HG02571 (cell line): ENCODE measurements around the gene SPOUT1.
"Not testable (repeated sequence)": the region's sequence is repeated elsewhere in the genome, so short reads cannot be mapped to it uniquely, and the experiment has no call there.

Experiments
- ATAC-seq: cut with Tn5 transposase; IDR thresholded peaks from one replicate; pipeline ENCODE4 v1.9.1; 2021; ENCODE audit warnings: mild to moderate bottlenecking, moderate library complexity; ENCODE audit not compliant: unreplicated experiment

Gene SPOUT1

GRCh38 chr9:128810873-128811272 is 18.7 kb downstream of the SPOUT1 start:
- ATAC-seq: no peak

- ATAC-seq: no peak
Observed at GRCh38 chr9:128809831-128810230, 19.8 kb downstream of the SPOUT1 start.

- no peak for ATAC-seq
Observed at GRCh38 chr9:128809036-128809599, 20.5 kb downstream of the SPOUT1 start.

GRCh38 chr9:128808543-128808942 is 21.1 kb downstream of the SPOUT1 start:
- no peak for ATAC-seq

- ATAC-seq: no peak
Observed at GRCh38 chr9:128807827-128808226, 21.8 kb downstream of the SPOUT1 start.

- ATAC-seq: no peak
Observed at GRCh38 chr9:128805661-128806060, 23.9 kb downstream of the SPOUT1 start.

GRCh38 chr9:128802482-128802881 is 27.1 kb downstream of the SPOUT1 start:
- ATAC-seq: no peak

GRCh38 chr9:128800061-128800460 is 29.5 kb downstream of the SPOUT1 start:
- ATAC-seq: no peak

- no peak for ATAC-seq
Observed at GRCh38 chr9:128798896-128799295, 30.7 kb downstream of the SPOUT1 start.

- not testable (repeated sequence) for ATAC-seq
Observed at GRCh38 chr9:128794961-128795360, 34.6 kb downstream of the SPOUT1 start.

GRCh38 chr9:128792978-128793686 is 36.5 kb downstream of the SPOUT1 start:
- ATAC-seq: no peak

- no peak for ATAC-seq
Observed at GRCh38 chr9:128792134-128792533, 37.5 kb downstream of the SPOUT1 start.

GRCh38 chr9:128790536-128790935 is 39.1 kb downstream of the SPOUT1 start:
- ATAC-seq: no peak

GRCh38 chr9:128788445-128788844 is 41.1 kb downstream of the SPOUT1 start:
- ATAC-seq: no peak

- ATAC-seq: no peak
Observed at GRCh38 chr9:128787659-128788058, 41.9 kb downstream of the SPOUT1 start.

- ATAC-seq: peak; percentile 79
Observed at GRCh38 chr9:128786681-128787601, 42.7 kb downstream of the SPOUT1 start, which contains the start of gene TBC1D13. Gene TBC1D13 (plus strand): TSS chr9:128787253. CDS start chr9:128787354, 101 bp downstream.

- no peak for ATAC-seq
Observed at GRCh38 chr9:128785427-128785826, 44.2 kb downstream of the SPOUT1 start.

GRCh38 chr9:128782669-128783068 is 46.9 kb downstream of the SPOUT1 start:
- ATAC-seq: no peak

GRCh38 chr9:128781187-128782070 is 48.2 kb downstream of the SPOUT1 start:
- ATAC-seq: no peak

GRCh38 chr9:128780093-128780492 is 49.5 kb downstream of the SPOUT1 start:
- ATAC-seq: not testable (repeated sequence)

- ATAC-seq: no peak
Observed at GRCh38 chr9:128774804-128775203, 54.8 kb downstream of the SPOUT1 start.
